CD14-positive monocyte (primary cell): ENCODE data around the gene PEA15. TPM values are rescaled to one million over a fixed set of nuclear protein-coding genes. Genes with fewer than 3 reads are reported as not detected.

Source experiments
- DNase-seq, 3 donors: peaks; one replicate each; pipeline ENCODE4 v3.0.0-alpha.2; 2011 to 2022
- H2AFZ ChIP-seq: 2 replicates; pipeline ENCODE4 v1.6.0; 2012; ENCODE audit warnings: mild to moderate bottlenecking, low read depth, low read length, inconsistent platforms; ENCODE audit not compliant: insufficient read depth, poor library complexity, severe bottlenecking
- H3K27ac ChIP-seq, 2 donors: 1 replicate in 1 of 2; 2 replicates in 1 of 2; pipeline ENCODE4 v1.5.1; 2012 to 2013; ENCODE audit warnings: low read length in 2 of 2, control low read depth in 1 of 2, inconsistent platforms in 1 of 2, low read depth in 1 of 2, mild to moderate bottlenecking in 1 of 2
- H3K27me3 ChIP-seq, 2 donors: one replicate each; pipeline versions ENCODE4 v1.6.0 to v1.6.1; 2011 to 2013; ENCODE audit warnings: low read length in 2 of 2; ENCODE audit not compliant: control insufficient read depth in 2 of 2, insufficient read depth in 2 of 2
- H3K36me3 ChIP-seq, 2 donors: replicated peaks in 1 of 2; 1 replicate in 1 of 2; 2 replicates in 1 of 2; pipeline versions ENCODE4 v1.5.1 to v1.6.1; 2012 to 2013; ENCODE audit warnings: low read length in 2 of 2, control low read depth in 1 of 2, inconsistent platforms in 1 of 2, mild to moderate bottlenecking in 1 of 2; ENCODE audit not compliant: insufficient read depth in 2 of 2, control insufficient read depth in 1 of 2
- H3K4me1 ChIP-seq, 2 donors: 1 replicate in 1 of 2; 2 replicates in 1 of 2; pipeline versions ENCODE4 v1.5.1 to v1.6.1; 2012 to 2013; ENCODE audit warnings: low read length in 2 of 2, control low read depth in 1 of 2, inconsistent platforms in 1 of 2, mild to moderate bottlenecking in 1 of 2, moderate library complexity in 1 of 2; ENCODE audit not compliant: insufficient read depth in 2 of 2, control insufficient read depth in 1 of 2
- H3K4me2 ChIP-seq: replicated peaks from 2 replicates; pipeline ENCODE3; 2012; ENCODE audit warnings: low read length, moderate library complexity, mild to moderate bottlenecking; ENCODE audit not compliant: poor library complexity, severe bottlenecking; ENCODE audit errors: extremely low read depth
- H3K4me3 ChIP-seq, 3 experiments: fragments of 200-600 bp in 1 of 3; sonication (generic) in 1 of 3; replicated peaks in 1 of 3; 1 replicate in 2 of 3; 2 replicates in 1 of 3; pipeline ENCODE4 v1.5.1; 2011 to 2013; ENCODE audit warnings: low read length in 3 of 3, mild to moderate bottlenecking in 3 of 3, control low read depth in 2 of 3, low read depth in 2 of 3, inconsistent platforms in 1 of 3, moderate library complexity in 1 of 3
- H3K79me2 ChIP-seq: 2 replicates; pipeline ENCODE4 v1.6.0; 2012; ENCODE audit warnings: mild to moderate bottlenecking, control low read depth, inconsistent platforms, low read length, moderate library complexity; ENCODE audit not compliant: insufficient read depth
- H3K9ac ChIP-seq: 2 replicates; pipeline ENCODE4 v1.6.0; 2017; ENCODE audit warnings: low read length, mild to moderate bottlenecking; ENCODE audit not compliant: insufficient read depth, poor library complexity, severe bottlenecking
- H3K9me3 ChIP-seq, 2 donors: replicated peaks in 1 of 2; 1 replicate in 1 of 2; 2 replicates in 1 of 2; pipeline versions ENCODE4 v1.5.1 to v1.6.1; 2012 to 2013; ENCODE audit warnings: low read length in 2 of 2, control low read depth in 1 of 2; ENCODE audit not compliant: control insufficient read depth in 1 of 2, insufficient read depth in 1 of 2
- H4K20me1 ChIP-seq: 2 replicates; pipeline ENCODE4 v1.6.0; 2012; ENCODE audit warnings: mild to moderate bottlenecking, low read length, control low read depth, moderate library complexity; ENCODE audit not compliant: insufficient read depth
- H3K27ac Mint-ChIP-seq, 7 donors: one replicate each; pipeline ENCODE4 v1.8.0; 2020; ENCODE audit warnings: mild to moderate bottlenecking in 7 of 7, mixed read lengths in 7 of 7, moderate library complexity in 6 of 7, inconsistent platforms in 2 of 7
- H3K27me3 Mint-ChIP-seq, 3 donors: one replicate each; pipeline ENCODE4 v1.8.0; 2021 to 2022; ENCODE audit warnings: low read depth in 3 of 3, mild to moderate bottlenecking in 3 of 3, mixed read lengths in 3 of 3, moderate library complexity in 3 of 3, inconsistent platforms in 1 of 3
- H3K36me3 Mint-ChIP-seq, 2 donors: one replicate each; pipeline ENCODE4 v1.8.0; 2020; ENCODE audit warnings: mixed read lengths in 2 of 2, inconsistent platforms in 1 of 2, mild to moderate bottlenecking in 1 of 2
- H3K4me1 Mint-ChIP-seq: one replicate; pipeline ENCODE4 v1.8.0; 2020; ENCODE audit warnings: mild to moderate bottlenecking, mixed read lengths
- H3K4me3 Mint-ChIP-seq, 2 donors: one replicate each; pipeline ENCODE4 v1.8.0; 2020; ENCODE audit warnings: mild to moderate bottlenecking in 2 of 2, mixed read lengths in 2 of 2, moderate library complexity in 1 of 2
- H3K9me3 Mint-ChIP-seq, 7 donors: one replicate each; pipeline ENCODE4 v1.8.0; 2020 to 2022; ENCODE audit warnings: mixed read lengths in 7 of 7, mild to moderate bottlenecking in 6 of 7, moderate library complexity in 6 of 7, inconsistent platforms in 2 of 7
- CTCF ChIP-seq: fragments of 200-600 bp; IDR thresholded peaks from one replicate; pipeline ENCODE4 v1.8.0; 2022; ENCODE audit warnings: antibody characterized with exemption, mild to moderate bottlenecking
- WGBS: methylation state at CpG from one replicate; pipeline ENCODE4 v1.1.5; 2013; ENCODE audit warnings: missing lambda C conversion rate; ENCODE audit not compliant: insufficient coverage; 5-methylcytosine and 5-hydroxymethylcytosine counted together
- intact Hi-C, 2 donors: fragments of 100-400 bp; cut with micrococcal nuclease; formaldehyde crosslinking; loops; one replicate each; pipeline versions ENCODE4 v1.15.0 to v1.15.1; 2023
- polyA plus RNA-seq, 3 donors: library from polyadenylated mRNA; depleted of rRNA in 1 of 3; unstranded in 2 of 3; stranded (reverse) in 1 of 3; fragments of 300-500 nt in 2 of 3; fragments of >200 nt in 1 of 3; fragmentation: Illumina TruSeq in 2 of 3; gene quantifications; 1 replicate in 2 of 3; 2 replicates in 1 of 3; pipeline ENCODE4 v1.2.3, GENCODE V29; 2012 to 2021

PEA15 gene
- polyA plus RNA-seq, 3 donors: 23.6 to 163 (median 38.1) TPM

GRCh38 chr1:160227034-160227433, 21.9 kb downstream of the PEA15 start:
- TF ChIP-seq CTCF: no peak
- 100% methylated on average over 4 of the region's 4 CpGs for WGBS
- intact Hi-C loops: no loop called here

GRCh38 chr1:160227561-160227960, 22.4 kb downstream of the PEA15 start:
- Histone ChIP-seq H3K4me3 (no peak overlapping the region), H2AFZ (no peak overlapping the region), H3K4me1 (no peaks in the 10 kb centered on the region), H3K9me3 (no peaks in the 10 kb centered on the region), H3K4me2 (no peak overlapping the region), H3K79me2 (no peaks in the 10 kb centered on the region), H3K27ac (no peak overlapping the region), H3K36me3 (peaks cover 96 to 100% of the 10 kb centered on the region in 2 donors), H4K20me1 (no peaks in the 10 kb centered on the region), H3K9ac (no peak overlapping the region), H3K27me3 (no peaks in the 10 kb centered on the region)
- H3K9me3 Mint-ChIP-seq: no peaks in the 10 kb centered on the region
- DNase-seq: no peak
- no peaks in the 10 kb centered on the region for H3K4me1 Mint-ChIP-seq
- no peak for TF ChIP-seq CTCF
- WGBS: no CpG with 5 or more reads among the region's 1 CpG
- H3K36me3 Mint-ChIP-seq: peaks cover 46 to 71% of the 10 kb centered on the region in 2 donors
- no peak overlapping the region for H3K27ac Mint-ChIP-seq
- no peaks in the 10 kb centered on the region for H3K27me3 Mint-ChIP-seq
- H3K4me3 Mint-ChIP-seq: no peak overlapping the region
- intact Hi-C loops: no loop called here

More at GRCh38 chr1:160227034-160227433, 21.9 kb downstream of the PEA15 start:
- H4K20me1 ChIP-seq: no peaks in the 10 kb centered on the region
- no peak overlapping the region for H3K4me2 ChIP-seq
- Mint-ChIP-seq H3K36me3 (peaks cover 41 to 76% of the 10 kb centered on the region in 2 donors), H3K4me3 (no peak overlapping the region), H3K9me3 (no peaks in the 10 kb centered on the region), H3K27ac (peak overlapping the region in 1 of 7 donors; percentile 15), H3K27me3 (no peaks in the 10 kb centered on the region), H3K4me1 (no peaks in the 10 kb centered on the region)
- no peak overlapping the region for H3K27ac ChIP-seq
- no peak for DNase-seq
- H3K9me3 ChIP-seq: no peaks in the 10 kb centered on the region
- H3K9ac ChIP-seq: no peak overlapping the region
- H3K4me3 ChIP-seq: no peak overlapping the region
- H3K4me1 ChIP-seq: no peaks in the 10 kb centered on the region
- H3K27me3 ChIP-seq: no peaks in the 10 kb centered on the region
- no peaks in the 10 kb centered on the region for H3K79me2 ChIP-seq
- peaks cover 99 to 100% of the 10 kb centered on the region in 2 donors for H3K36me3 ChIP-seq
- no peak overlapping the region for H2AFZ ChIP-seq
